Mesenchymal stem cell (in vitro differentiated cells and primary cell): ENCODE data around the gene ASXL1.
A peak's percentile ranks its signal among the peaks of the same experiment; 100 is the strongest.

Experiments used
- DNase-seq: peaks from one replicate; pipeline ENCODE4 v3.0.0-alpha.2; 2013
- H2AFZ ChIP-seq: one replicate; pipeline ENCODE4 v1.6.1; 2013; ENCODE audit warnings: low read depth, mild to moderate bottlenecking, control low read depth, inconsistent platforms, low read length, moderate library complexity
- H2AK5ac ChIP-seq: 2 replicates; pipeline ENCODE4 v1.6.1; 2013; ENCODE audit warnings: low read length, moderate library complexity, mild to moderate bottlenecking, inconsistent platforms; ENCODE audit not compliant: severe bottlenecking
- H2BK120ac ChIP-seq: one replicate; pipeline ENCODE4 v1.6.1; 2013; ENCODE audit warnings: low read depth, mild to moderate bottlenecking, inconsistent platforms, low read length, moderate library complexity
- H2BK12ac ChIP-seq, 2 experiments: one replicate each; pipeline ENCODE4 v1.6.1; 2013; ENCODE audit warnings: inconsistent platforms in 2 of 2, low read length in 2 of 2, mild to moderate bottlenecking in 2 of 2, moderate library complexity in 2 of 2, control low read depth in 1 of 2
- H2BK15ac ChIP-seq: one replicate; pipeline ENCODE4 v1.6.1; 2013; ENCODE audit warnings: mild to moderate bottlenecking, low read depth, inconsistent platforms; ENCODE audit not compliant: poor library complexity, severe bottlenecking
- H2BK5ac ChIP-seq: 2 replicates; pipeline ENCODE4 v1.6.1; 2013; ENCODE audit warnings: low read depth, mild to moderate bottlenecking, low read length, control low read depth, inconsistent platforms; ENCODE audit not compliant: poor library complexity, severe bottlenecking
- H3K14ac ChIP-seq, 2 experiments: one replicate each; pipeline ENCODE4 v1.6.1; 2013; ENCODE audit warnings: inconsistent platforms in 2 of 2, low read length in 2 of 2, control low read depth in 1 of 2, mild to moderate bottlenecking in 1 of 2, moderate library complexity in 1 of 2
- H3K18ac ChIP-seq, 2 experiments: one replicate each; pipeline ENCODE4 v1.6.1; 2013; ENCODE audit warnings: inconsistent platforms in 2 of 2, low read length in 2 of 2, control low read depth in 1 of 2, low read depth in 1 of 2, mild to moderate bottlenecking in 1 of 2
- H3K23ac ChIP-seq, 2 experiments: one replicate each; pipeline ENCODE4 v1.6.1; 2013; ENCODE audit warnings: inconsistent platforms in 2 of 2, low read length in 2 of 2, mild to moderate bottlenecking in 2 of 2, moderate library complexity in 2 of 2, control low read depth in 1 of 2
- H3K27ac ChIP-seq: 2 replicates; pipeline ENCODE4 v1.5.1; 2013; ENCODE audit warnings: mild to moderate bottlenecking, moderate library complexity, low read length, control low read depth, inconsistent platforms; ENCODE audit not compliant: poor library complexity, severe bottlenecking
- H3K27me3 ChIP-seq, 2 experiments: 2 replicates each; pipeline versions ENCODE4 v1.6.1 to v1.7.0; 2013; ENCODE audit warnings: low read length in 2 of 2, mild to moderate bottlenecking in 2 of 2, moderate library complexity in 2 of 2, control low read depth in 1 of 2, inconsistent platforms in 1 of 2; ENCODE audit not compliant: control insufficient read depth in 1 of 2, insufficient read depth in 1 of 2
- H3K36me3 ChIP-seq, 2 experiments: 2 replicates each; pipeline versions ENCODE4 v1.6.1 to v1.7.0; 2013; ENCODE audit warnings: low read length in 2 of 2, control low read depth in 1 of 2, inconsistent platforms in 1 of 2, low read depth in 1 of 2, mild to moderate bottlenecking in 1 of 2; ENCODE audit not compliant: insufficient read depth in 2 of 2, control insufficient read depth in 1 of 2
- H3K4ac ChIP-seq, 2 experiments: one replicate each; pipeline ENCODE4 v1.6.1; 2013; ENCODE audit warnings: inconsistent platforms in 2 of 2, low read length in 2 of 2, mild to moderate bottlenecking in 2 of 2, moderate library complexity in 2 of 2, control low read depth in 1 of 2, low read depth in 1 of 2
- H3K4me1 ChIP-seq: 2 replicates; pipeline ENCODE4 v1.6.1; 2013; ENCODE audit warnings: low read depth, low read length, control low read depth; ENCODE audit not compliant: control insufficient read depth, insufficient read depth
- H3K4me2 ChIP-seq: 2 replicates; pipeline ENCODE4 v1.6.1; 2013; ENCODE audit warnings: low read length, mild to moderate bottlenecking, inconsistent platforms; ENCODE audit not compliant: poor library complexity, severe bottlenecking
- H3K4me3 ChIP-seq, 2 experiments: 2 replicates each; pipeline versions ENCODE4 v1.5.1 to v1.7.0; 2013; ENCODE audit warnings: low read length in 2 of 2, mild to moderate bottlenecking in 2 of 2, control low read depth in 1 of 2, low read depth in 1 of 2; ENCODE audit not compliant: insufficient read depth in 1 of 2
- H3K79me1 ChIP-seq: replicated peaks from 2 replicates; pipeline ENCODE4 v1.6.1; 2013; ENCODE audit warnings: mild to moderate bottlenecking, control low read depth, low read length, inconsistent platforms; ENCODE audit not compliant: poor library complexity, severe bottlenecking
- H3K9ac ChIP-seq: 2 replicates; pipeline ENCODE4 v1.7.0; 2013; ENCODE audit warnings: mild to moderate bottlenecking, low read length, moderate library complexity
- H3K9me3 ChIP-seq: 2 replicates; pipeline ENCODE4 v1.7.0; 2013; ENCODE audit warnings: mild to moderate bottlenecking, low read length; ENCODE audit not compliant: control insufficient read depth
- H4K8ac ChIP-seq: one replicate; pipeline ENCODE4 v1.6.1; 2013; ENCODE audit warnings: inconsistent platforms, mild to moderate bottlenecking, low read length, moderate library complexity
- H4K91ac ChIP-seq: one replicate; pipeline ENCODE4 v1.6.1; 2013; ENCODE audit warnings: mild to moderate bottlenecking, low read length, inconsistent platforms
- WGBS: methylation state at CpG from one replicate; pipeline ENCODE4 v1.1.7; 2013; ENCODE audit warnings: mixed read lengths; 5-methylcytosine and 5-hydroxymethylcytosine counted together

ASXL1 gene

GRCh38 chr20:32454164-32455145 lies 96.3 kb downstream of the ASXL1 start:
- Histone ChIP-seq H2BK120ac (no peak overlapping the region), H3K9ac (no peak overlapping the region), H2AK5ac (no peak overlapping the region), H2BK15ac (no peak overlapping the region), H3K9me3 (no peaks in the 10 kb centered on the region), H3K36me3 (peaks cover 53 to 78% of the 10 kb centered on the region in 2 experiments), H2BK5ac (no peak overlapping the region), H3K14ac (no peak overlapping the region), H2BK12ac (no peak overlapping the region), H3K27me3 (no peaks in the 10 kb centered on the region), H3K18ac (peak overlapping the region in 1 of 2 experiments; percentile 53), H2AFZ (no peak overlapping the region), H3K4me2 (no peak overlapping the region), H4K8ac (no peak overlapping the region), H3K27ac (no peak overlapping the region), H3K23ac (peak overlapping the region in 1 of 2 experiments; percentile 36), H4K91ac (no peak overlapping the region), H3K4me1 (peaks cover 39% of the 10 kb centered on the region), H3K4me3 (no peak overlapping the region), H3K79me1 (peaks cover 47% of the 10 kb centered on the region), H3K4ac (no peak overlapping the region)
- 95% methylated on average over 29 of the region's 31 CpGs for WGBS
- no peak for DNase-seq

- Histone ChIP-seq H2BK5ac (no peak overlapping the region), H3K27ac (no peak overlapping the region), H3K18ac (peak overlapping the region in 1 of 2 experiments; percentile 53), H4K8ac (no peak overlapping the region), H2BK120ac (no peak overlapping the region), H3K79me1 (peaks cover 46% of the 10 kb centered on the region), H3K4me3 (peak overlapping the region in 1 of 2 experiments; percentile 23), H2BK12ac (peak overlapping the region in 1 of 2 experiments; percentile 33), H2AFZ (no peak overlapping the region), H2BK15ac (no peak overlapping the region), H3K9me3 (no peaks in the 10 kb centered on the region), H3K36me3 (peaks cover 48 to 76% of the 10 kb centered on the region in 2 experiments), H3K23ac (peak overlapping the region in 1 of 2 experiments; percentile 36), H2AK5ac (peak overlapping the region; percentile 34), H3K14ac (peak overlapping the region in 1 of 2 experiments; percentile 26), H4K91ac (peak overlapping the region; percentile 20), H3K4ac (no peak overlapping the region), H3K4me2 (no peak overlapping the region), H3K27me3 (no peaks in the 10 kb centered on the region), H3K9ac (no peak overlapping the region), H3K4me1 (peaks cover 39% of the 10 kb centered on the region)
- WGBS = 98% methylated on average over 10 of the region's 12 CpGs
- no peak for DNase-seq
Observed at GRCh38 chr20:32455171-32455900, 97.2 kb downstream of the ASXL1 start.

- WGBS = 96% methylated on average over 35 of the region's 35 CpGs
- no peak overlapping the region for H2BK15ac ChIP-seq
Observed at GRCh38 chr20:32455901-32456701, 98.0 kb downstream of the ASXL1 start.

More at GRCh38 chr20:32455901-32456701, 98.0 kb downstream of the ASXL1 start:
- peak overlapping the region; percentile 93 for H3K27ac ChIP-seq
- H3K23ac ChIP-seq = peak overlapping the region in 1 of 2 experiments; percentile 37
- H4K91ac ChIP-seq = peak overlapping the region; percentile 67
- no peaks in the 10 kb centered on the region for H3K27me3 ChIP-seq
- peak overlapping the region; percentile 65 for H3K9ac ChIP-seq
- peak overlapping the region in 1 of 2 experiments; percentile 51 for H2BK12ac ChIP-seq
- peak overlapping the region; percentile 82 for H2AK5ac ChIP-seq
- H3K4me3 ChIP-seq = no peak overlapping the region
- no peak for DNase-seq
- peak overlapping the region in 1 of 2 experiments; percentile 76 for H3K14ac ChIP-seq
- H4K8ac ChIP-seq = peak overlapping the region; percentile 29
- H3K18ac ChIP-seq = peak overlapping the region; percentile 30 to 76
- peaks cover 42 to 76% of the 10 kb centered on the region in 2 experiments for H3K36me3 ChIP-seq
- no peaks in the 10 kb centered on the region for H3K9me3 ChIP-seq
- peak overlapping the region; percentile 71 for H3K4me2 ChIP-seq
- H3K4ac ChIP-seq = peak overlapping the region; percentile 15 to 71
- H2BK120ac ChIP-seq = no peak overlapping the region
- no peak overlapping the region for H2BK5ac ChIP-seq
- H2AFZ ChIP-seq = no peak overlapping the region
- peaks cover 39% of the 10 kb centered on the region for H3K4me1 ChIP-seq
- H3K79me1 ChIP-seq = peaks cover 51% of the 10 kb centered on the region
